Stimulated activated CD4-positive, alpha-beta T cell treated with anti-CD3 and anti-CD28 coated beads, TNF-alpha, amount 100 ng/mL, for 4 hours (primary cell): ENCODE results near the gene CHADL.
A peak's percentile ranks its signal among the peaks of the same experiment; 100 is the strongest.

Experiments
- DNase-seq, 3 experiments: peaks; one replicate each; pipeline ENCODE4 v3.0.0-alpha.2; 2020; ENCODE audit warnings: low read depth in 3 of 3

The CHADL gene

DNA sequence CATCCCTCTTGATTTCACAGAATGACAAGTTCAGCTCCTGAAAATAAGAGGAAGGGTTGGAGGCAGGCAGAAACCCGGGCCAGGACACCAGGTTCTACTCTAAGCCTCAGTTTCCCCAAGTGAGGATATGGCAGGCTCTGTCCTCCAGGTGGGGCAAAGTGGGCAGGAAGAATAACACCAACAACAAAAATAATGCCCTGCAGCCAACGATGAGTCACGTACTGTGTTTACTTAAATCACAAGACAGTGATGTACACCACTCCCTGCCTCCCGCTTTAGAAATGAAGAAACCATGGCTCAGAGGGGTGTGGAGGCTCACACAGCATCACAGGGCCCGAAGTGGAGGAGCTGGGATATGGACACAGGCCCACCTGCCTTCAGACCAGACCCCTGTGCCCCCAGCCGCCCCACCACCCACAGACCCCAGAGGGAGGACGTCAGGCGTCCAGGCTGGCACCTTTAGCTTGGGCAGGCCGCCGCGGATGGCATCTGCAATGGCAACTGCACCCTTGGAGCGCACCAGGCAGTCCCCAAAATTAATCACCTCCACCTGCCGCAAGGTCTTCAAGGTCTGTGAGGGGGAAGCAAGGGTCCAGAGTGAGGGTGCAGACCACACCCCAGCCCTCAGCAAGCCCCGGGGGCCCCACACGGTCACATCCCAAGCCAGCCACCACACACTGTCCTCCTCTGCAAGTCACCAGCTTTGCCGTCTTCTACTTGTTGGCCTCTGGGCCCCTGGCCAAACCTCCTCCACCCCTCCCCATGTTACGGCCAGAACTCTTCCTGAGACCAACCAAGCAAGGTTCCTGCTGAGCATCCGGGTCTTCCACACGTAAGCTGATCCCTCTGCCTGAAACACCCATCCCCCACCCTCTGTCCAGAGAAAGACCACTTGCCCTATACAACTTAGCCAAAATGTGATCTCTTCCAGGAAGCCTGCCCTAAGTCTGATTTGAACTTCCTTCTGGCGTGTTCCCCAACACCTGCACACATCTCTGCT lies 15.8 kb upstream of the CHADL start:
- no peak for DNase-seq

DNA sequence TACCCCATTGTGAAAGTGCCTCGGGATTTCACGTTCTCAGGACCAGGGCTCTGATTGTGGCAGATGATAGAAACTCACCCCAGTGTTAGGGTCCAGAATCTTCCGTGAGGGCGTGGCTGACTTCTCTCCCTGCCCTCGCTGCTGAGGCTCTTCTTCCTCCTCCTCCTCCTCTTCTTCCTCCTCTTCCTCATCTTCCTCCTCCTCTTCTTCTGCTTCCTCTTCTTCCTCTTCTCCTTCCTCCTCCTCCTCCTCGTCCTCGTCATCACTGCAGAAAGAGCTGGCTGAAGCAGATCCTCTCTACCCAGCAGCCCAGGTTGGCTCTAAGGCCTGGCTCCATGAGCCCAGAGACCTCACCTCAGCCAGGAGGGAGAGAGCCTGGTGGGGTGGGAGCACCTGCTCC lies 13.5 kb upstream of the CHADL start:
- DNase-seq: no peak

DNA sequence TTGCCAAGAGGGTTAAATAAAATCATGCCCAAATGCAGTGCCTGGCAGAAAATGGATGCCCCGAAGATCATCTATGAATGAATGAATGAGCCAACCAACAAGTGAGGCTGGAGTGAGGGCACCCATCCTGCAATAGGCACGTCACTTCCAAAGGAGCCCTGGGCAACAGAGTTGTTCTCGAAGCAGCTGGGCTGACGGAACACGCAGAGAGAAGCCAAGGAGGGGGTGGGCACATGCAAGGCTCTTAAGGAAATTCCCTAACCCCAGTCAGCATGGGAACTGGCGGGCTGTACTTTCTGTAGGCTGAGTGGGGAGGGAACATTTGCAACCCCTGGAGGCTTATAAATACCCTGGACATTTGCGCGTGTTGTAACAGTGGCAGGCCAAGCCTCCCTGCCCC lies 11.6 kb upstream of the CHADL start:
- no peak for DNase-seq

DNA sequence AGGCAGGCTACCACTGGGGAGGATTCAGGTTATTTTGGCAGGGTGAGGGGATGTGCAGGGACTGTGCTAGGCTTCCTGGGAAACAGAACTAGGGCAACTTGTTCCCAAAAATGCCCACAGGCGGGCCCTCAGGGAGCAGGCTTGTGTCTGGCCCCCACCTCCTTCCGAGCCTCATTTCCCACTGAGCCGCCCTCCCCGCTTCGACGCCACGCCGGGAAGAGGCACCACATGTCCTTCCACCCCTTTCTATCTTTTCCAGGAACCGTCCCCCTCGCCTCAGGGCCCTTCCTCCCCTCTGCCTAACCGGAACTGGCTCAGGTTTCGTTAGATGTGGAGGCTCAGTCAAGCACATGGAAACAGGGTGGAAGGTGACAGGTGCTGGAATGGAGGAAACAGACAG lies 9.4 kb upstream of the CHADL start:
- DNase-seq: no peak

DNA sequence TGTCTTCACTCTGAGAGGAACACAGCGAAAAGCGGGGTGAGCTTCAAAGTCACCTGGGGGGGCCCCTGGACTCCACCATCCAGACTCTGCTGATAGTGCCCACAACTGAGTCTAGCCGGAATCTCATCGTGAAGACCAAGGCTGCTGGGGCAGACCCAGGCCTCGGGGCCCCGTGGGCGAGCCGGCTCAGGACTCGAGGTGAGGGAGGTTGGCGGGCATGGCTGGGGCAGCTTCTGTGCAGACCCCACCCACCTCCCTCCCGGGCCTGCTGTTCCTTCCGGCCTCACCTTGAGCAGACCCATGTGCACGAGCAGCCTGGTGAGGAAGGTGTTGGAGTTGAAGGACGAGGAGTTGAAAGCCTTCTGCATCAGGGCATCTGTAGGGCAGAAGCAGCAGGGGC lies 8.7 kb upstream of the CHADL start:
- no peak for DNase-seq

DNA sequence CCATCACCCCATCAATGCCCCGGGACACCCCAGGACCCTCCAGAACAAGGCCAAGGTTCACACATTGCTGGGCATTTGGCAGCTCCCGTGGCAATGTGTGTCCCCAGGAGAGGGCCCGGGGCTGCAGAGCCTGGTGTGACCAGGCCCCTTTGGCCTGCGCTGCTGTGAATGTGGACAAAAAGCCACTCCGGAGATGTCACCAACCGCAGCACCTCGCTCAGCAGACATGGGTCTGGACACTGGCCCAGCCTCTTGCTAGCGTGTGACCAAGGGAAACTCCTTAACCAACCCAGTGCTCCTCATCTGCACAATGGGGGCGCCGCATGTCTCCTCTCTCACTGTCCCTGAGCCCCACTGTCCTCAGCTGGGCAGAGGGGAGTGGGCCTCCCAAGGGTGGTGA lies 8.0 kb upstream of the CHADL start:
- DNase-seq: no peak

DNA sequence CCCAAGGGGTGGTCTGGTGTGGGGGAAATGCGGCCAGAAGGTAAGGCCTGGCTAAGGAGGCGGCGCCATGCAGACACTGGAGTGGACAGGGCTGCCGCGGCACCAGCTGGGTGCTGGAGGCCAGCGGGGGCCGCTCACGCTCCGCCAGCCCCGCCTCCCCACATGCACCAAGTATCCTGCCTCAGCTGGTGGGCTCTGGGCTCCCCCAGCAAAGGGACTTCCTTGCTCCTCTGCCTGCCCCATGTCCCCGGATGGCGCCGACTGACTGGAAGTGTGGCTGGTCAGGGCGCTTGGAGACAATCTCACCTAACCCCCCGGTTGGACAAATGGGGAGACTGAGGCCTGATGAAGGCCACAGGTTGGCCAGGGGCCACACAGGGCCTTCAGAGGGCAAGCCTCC lies 7.6 kb upstream of the CHADL start:
- no peak for DNase-seq

DNA sequence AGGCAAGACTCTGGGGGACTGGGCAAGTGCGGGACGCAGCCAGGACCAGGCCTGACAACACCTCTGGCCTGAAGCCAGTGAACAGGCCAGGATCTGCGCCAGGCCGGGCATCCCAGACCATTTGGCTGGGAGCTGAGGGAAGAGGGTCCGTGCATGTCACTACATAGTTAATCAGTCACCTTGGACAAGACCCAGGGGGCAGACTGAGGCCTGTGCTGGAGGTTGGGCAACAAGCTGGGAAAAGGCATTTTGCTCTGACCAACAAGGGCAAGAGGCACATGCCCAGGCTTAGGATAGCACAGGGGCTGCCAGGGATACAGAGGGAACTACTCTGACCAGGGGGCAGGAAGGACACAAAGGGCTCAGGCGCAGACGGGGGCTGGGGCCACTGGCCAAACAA lies 7.0 kb upstream of the CHADL start:
- DNase-seq: no peak

DNA sequence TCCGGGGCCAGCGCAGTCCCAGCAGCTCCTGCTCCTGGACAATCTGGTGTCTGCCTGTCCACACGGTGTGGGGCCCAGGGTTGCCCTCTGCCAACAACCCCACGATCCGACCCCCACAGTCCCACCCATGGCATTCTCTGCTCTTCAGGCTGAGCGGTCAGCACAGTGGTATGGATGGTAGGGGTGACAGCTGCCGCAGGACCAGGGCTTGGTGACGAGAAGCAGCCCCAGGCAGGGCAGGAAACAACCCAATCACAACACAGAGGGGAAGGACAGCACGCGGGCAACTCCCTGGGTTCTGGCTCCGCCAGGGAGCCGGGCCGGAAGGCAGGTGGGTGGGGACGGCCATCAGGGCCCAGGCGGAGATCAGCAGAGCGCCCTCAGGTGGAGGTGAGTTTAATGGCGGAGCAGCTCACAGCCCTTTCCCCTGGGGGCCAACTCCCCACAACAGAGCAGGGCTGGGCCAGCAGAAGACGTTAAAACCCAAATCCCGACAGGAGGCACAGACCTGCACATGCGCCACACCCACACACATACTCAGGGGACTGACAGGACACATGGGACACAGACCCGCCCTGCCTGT lies 5.3 kb upstream of the CHADL start:
- no peak for DNase-seq

DNA sequence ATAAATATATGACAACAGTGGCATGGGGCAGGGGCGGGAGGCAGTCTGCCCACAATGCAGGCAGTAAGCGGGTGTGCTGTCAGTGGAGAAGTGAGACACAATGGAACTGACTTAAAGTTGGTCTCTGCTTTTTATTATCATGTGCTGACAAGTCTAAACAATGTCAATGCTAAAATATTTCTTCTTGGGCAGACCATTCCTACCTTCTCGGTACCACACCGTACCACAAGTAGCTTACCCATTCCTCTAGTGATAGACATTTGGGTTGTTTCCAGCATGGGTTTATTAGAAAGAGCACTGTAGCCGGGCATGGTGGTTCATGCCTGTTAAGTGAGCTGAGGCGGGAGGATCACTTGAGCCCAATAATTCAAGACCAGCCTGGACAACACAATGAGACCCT lies 2.6 kb upstream of the CHADL start:
- no peak for DNase-seq

DNA sequence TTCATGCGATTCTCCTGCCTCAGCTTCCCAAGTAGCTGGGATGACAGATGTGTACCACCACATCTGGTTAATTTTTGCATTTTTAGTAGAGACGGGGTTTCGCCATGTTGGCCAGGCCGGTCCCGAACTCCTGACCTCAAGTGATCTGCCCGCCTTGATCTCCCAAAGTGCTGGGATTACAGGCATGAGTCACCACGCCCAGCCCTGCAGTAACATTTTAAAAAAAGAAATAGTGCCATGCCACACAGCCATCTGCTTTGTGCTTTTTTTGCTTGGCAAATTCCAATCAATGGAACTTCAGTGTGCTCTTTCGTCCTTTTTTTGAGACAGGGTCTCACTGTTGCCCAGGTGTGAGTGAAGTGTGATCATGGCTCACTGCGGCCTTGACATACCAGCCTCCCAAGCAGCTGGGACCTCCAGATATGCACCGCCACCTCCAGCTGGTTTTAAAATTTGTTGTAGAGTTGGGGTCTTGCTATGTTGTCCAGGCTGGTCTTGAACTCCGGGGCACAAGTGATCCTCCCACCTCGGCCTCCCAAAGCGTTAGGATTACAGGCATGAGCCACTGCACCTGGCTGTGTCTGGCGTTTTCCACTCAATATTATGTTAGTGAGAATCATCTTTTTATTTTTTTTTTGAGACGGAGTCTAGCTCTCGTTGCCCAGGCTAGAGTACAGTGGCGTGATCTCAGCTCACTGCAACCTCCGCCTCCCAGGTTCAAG lies 1.8 kb upstream of the CHADL start:
- DNase-seq: no peak

DNA sequence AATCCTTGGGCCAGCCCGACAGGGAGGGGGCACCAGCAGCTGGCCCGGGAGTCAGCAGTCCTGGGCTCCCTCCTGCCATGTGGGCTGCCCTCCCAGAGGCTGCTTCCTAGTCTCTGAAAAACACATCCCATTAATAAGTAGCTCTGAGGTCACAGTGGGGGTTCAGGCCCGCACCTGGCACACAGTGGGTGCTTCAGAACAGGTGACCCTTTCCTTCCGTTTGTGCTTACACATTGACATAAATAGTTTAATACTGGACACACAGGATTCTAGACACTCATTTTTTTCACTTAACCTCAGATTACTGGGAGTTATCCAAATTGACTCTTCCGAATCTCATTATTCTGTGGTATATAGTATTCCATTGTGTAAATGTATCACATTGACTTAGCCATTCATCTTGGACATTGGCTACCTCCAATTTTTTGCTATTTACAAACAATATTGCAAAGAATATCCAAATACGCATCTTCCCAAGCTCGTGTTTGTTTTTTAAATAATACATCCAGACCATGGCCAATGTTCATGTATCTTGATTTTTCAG lies 474 bp upstream of the CHADL start:
- no peak for DNase-seq

DNA sequence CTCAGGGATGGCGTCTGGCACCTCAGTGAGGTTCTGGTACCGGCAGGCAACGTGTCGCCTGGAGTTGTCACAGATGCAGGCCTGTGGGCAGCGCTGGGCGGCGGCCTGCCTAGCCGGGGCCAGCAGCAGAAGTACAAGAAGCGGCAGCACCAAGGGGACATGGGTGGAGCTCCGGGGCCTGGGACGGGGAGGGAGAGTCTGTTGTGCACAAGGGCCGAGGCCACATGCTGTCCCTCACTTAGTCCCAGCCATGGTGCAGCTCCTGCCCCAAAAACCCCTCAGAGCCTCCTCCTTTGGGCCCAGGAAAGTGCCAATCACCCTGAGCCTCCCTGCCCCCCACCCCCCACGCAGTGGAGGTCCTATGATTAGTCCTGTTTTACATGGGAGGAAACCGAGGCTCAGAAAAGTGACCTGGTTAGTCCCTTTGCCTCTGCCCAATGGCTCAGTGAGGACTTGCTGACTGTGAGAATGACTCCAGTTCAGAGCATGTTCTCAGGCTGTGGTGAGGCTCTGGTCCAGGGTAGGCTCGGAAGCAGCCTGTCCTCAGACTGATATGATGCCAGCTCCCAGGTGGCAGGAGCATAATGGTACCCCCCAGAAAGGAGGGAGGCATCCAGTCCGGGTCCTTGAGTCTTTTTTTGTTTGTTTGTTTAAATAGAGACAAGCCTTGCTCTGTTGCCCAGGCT lies 1.1 kb downstream of the CHADL start:
- no peak for DNase-seq

DNA sequence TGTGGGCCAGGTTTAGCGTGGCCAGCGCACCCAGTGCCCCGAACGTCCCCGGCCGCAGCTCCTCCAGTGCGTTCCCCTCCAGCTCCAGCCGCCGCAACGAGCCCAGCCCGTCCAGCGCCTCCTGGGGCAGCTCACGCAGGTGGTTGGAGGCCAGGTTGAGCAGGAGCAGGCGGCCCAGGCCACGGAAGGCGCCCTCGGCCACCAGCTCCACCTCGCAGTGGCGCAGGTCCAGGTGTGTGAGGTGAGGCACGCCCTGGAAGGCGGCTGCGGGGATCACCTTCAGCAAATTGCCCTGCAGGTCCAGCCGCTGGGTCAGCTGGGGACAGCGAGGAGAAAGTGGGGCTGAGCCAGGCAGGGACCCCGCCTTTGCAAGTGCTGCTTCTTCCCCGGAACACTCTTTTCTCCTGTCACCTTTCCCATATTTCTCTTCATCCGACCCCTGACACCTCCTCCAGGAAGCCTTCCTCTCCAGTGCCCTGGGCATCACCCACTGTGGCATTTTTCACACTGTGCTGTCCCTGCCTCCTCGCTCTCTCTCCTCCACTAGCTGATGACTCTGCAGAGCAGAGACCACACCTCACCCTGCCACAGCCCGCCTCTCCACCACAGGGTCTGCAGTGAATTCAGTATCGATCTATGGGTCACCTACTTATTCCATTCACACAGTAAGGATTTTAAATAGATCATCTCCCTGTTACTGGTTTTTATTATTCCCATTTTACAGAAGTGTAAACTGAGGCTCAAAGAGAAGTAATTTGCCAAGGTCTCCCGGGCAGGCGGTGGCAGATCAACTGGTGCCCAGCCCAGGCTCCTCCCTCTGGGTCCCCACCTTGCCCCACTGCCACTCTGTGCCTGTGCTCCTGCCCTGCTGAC lies 1.9 kb downstream of the CHADL start:
- DNase-seq: no peak

DNA sequence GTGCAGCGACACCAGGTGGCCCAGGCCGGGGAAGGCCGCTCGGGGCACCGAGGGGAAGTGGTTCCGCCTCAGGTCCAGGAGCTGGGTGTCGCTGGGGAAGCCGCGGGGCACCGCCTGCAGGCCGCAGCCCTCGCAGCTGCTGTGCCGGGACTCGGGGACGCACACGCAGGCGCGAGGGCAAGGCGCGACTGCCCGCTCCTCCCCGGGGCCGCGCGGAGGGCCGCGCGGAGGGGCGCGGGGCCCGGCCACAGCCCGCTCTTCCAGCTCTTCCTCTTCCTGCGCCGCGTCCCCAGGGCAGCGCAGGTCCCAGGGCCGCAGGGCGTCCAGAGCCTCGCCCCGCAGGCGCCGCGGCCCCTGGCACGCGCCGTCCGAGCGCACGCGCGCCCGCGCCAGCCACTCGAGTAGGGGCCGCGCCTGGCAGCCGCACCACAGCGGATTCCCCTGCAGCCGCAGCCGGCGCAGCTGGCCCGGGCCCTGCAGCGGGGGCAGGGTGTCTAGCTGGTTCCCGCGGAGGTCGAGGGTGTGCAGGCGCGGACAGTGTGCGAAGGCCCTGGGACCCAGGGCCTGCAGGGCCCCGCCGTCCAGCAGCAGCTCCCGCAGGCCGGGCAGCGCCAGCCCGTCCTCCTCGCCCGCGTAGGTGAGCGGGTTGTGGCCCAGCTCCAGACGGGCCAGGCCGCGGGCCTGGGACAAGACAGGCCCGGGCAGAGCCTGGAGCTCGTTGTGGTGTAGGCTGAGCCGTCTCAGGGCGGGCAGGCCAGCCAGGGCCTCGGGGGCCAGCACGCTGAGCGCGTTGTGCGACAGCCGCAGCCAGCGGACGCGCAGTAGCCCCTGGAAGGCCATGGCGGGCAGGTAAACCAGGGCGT lies 2.8 kb downstream of the CHADL start:
- peak; percentile 58 to 66 (median 63) for DNase-seq

DNA sequence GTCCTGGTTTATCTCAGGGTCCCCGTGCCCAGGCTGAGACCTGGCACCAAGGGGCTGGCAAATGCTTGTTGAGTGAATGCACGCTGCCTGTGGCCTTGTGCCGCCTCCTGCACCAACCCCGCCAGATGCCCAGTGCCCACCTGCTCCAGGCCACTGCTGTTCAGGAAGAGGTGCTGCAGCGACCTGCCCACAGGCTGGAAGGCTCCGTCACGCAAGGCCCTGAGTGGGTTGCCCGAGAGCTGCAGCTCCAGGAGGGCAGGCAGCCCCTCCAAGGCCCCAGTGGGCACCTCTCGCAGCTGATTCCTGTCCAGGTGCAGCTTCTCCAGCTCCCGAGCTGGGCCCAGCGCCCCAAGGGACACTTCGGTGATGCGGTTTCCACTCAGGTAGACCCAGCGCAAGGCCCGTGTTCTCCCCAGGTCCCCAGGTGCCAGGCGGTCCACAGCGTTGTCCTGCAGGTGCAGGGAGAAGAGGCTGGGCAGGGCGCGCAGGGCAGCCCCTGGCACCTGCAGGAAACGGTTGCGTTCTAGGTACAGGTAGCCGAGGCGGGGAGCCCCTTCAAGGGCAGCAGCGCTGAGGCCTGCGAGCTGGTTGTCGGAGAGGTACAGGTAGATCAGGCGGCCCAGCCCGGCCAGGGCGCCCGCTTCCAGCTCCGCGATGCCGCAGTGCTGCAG lies 3.6 kb downstream of the CHADL start:
- no peak for DNase-seq

DNA sequence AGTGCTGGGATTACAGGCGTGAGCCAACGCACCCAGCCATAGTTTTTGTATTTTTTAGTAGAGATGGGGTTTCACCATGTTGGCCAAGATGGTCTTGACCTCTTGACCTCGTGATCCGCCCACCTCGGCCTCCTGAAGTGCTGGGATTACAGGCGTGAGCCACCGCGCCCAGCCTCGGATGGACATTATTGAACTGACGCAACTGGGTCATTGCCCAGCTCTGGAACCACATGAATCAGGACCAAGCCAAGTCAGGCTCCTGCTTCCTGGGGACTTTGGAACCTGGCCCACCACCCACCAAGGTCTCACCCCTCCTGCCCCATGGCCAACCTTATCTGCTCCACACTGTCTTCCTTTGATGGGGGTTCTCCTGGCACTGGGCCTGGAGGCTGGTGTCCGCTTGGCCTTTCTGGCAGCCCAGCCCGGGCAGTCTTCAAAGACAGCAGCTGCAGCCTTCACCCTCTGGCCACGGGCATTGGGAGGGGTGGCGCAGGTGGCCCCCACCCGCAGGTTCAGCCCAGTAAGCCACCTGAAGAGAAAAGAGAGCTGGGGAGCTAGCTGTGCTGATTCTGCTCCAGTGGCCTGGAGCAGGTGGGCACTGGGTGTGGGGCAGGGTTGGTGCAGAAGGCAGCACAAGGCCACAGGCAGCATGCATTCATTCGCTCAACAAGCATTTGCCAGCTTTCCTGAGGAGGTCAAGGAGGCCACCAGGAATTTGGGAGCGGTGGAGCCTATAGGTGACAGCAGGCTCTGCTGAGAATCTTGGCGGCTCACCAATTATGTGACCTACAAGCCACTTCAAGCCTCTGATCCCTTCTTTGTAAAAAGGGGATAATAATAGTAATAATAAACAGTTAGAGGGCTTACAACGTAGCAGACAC lies 5.7 kb downstream of the CHADL start:
- DNase-seq: no peak

DNA sequence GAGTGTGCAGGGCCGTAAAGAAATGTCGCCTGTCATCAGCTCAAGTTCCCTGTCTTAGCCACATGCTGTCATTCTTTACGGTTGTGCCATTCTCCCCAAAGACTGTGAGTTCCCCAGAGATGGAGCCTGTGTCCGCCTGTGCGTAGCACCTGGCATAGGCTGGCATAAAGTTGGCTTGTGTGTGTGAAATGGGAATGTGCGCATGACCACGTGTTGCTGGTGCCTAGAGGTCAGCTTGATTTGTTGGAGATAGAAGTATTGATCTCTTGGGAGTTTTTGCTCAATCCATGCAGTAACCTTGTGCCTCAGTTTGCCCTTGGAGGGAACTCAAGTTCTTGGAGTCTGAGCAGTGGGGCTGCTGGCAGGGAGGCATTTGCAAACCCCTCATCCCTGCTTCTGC lies 9.4 kb downstream of the CHADL start:
- DNase-seq: no peak
